22Rv1 (cell line): Measurements from ENCODE around the gene TNRC18.

Experiments used
- ZFX ChIP-seq: fragments of 450-650 bp; IDR thresholded peaks from 2 replicates; pipeline ENCODE4 v1.6.1; 2017; ENCODE audit warnings: antibody characterized with exemption, borderline replicate concordance
- TF ChIP-seq, protein P1 (sequence below): fragments of 450-650 bp; IDR thresholded peaks from 2 replicates; pipeline ENCODE4 v1.5.1; 2017; ENCODE audit warnings: mild to moderate bottlenecking

DNA sequence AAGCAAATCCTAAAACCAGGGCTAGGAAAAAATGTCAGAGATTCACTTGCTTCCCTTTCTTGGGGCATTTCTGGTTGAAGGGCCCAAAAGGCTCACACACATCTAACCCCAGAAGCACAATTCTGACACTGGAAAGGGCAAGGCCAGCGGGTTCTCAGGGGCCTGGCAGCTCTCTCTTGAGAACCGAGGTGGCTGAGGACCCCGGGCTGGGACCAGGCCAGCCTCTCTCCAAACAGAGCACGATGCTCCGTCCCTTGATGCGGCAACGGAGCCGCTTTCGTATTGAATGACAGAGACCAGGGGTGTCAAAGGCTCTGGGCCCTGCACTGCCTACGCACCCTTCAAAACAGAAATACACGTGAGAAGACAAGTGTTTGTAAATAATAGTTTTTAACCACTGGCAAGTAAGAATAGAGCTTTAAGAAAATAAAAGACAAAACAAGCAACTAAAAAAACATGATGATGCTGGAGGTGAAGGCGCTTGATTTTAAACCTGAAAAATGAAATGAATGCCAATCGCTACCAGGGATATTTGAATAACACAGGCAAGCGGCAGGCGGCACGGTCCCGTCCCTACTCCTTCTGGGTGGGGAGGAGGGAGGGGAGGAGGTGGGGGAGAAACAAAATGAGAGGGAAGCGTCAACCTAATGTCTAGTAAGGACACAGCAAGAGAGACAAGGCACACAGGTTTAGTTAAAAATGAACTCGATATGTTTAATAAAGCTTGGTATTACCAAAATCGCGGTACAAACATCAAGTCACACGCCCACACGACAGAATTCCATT, 72.8 kb downstream of the TNRC18 start:
- TF ChIP-seq, protein P1, sequence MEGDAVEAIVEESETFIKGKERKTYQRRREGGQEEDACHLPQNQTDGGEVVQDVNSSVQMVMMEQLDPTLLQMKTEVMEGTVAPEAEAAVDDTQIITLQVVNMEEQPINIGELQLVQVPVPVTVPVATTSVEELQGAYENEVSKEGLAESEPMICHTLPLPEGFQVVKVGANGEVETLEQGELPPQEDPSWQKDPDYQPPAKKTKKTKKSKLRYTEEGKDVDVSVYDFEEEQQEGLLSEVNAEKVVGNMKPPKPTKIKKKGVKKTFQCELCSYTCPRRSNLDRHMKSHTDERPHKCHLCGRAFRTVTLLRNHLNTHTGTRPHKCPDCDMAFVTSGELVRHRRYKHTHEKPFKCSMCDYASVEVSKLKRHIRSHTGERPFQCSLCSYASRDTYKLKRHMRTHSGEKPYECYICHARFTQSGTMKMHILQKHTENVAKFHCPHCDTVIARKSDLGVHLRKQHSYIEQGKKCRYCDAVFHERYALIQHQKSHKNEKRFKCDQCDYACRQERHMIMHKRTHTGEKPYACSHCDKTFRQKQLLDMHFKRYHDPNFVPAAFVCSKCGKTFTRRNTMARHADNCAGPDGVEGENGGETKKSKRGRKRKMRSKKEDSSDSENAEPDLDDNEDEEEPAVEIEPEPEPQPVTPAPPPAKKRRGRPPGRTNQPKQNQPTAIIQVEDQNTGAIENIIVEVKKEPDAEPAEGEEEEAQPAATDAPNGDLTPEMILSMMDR = no peak
- TF ChIP-seq ZFX = no peak
